GM21723 (cell line): ENCODE results near the gene OGFRL1.
A peak's percentile ranks its signal among the peaks of the same experiment; 100 is the strongest.

Experiments used
- ATAC-seq: cut with Tn5 transposase; IDR thresholded peaks from one replicate; pipeline ENCODE4 v1.9.1; 2021; ENCODE audit warnings: mild to moderate bottlenecking, moderate library complexity; ENCODE audit not compliant: unreplicated experiment

OGFRL1 gene

DNA sequence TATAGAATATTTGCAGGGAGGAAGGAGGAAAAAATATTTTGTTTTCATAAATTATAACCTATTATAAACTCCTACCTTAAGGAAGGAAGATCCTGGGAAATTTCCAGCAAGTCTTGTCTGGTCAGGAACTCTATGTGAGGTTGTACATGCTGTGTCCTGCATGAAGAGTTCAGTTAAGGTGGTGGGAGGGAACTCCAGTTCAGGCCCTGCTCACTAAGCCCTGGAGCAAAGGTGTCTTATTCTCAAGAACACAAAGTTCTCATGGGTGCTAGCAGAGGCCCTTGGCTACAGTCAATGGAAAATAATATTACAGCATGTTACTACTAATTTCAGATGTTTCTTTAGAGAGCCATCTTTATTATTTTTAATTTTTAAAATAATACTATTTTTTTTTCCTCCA is 3.8 kb upstream of the OGFRL1 start:
- ATAC-seq: no peak

- ATAC-seq: no peak
Measured at GRCh38 chr6:71287038-71287437, 1.6 kb upstream of the OGFRL1 start.

- ATAC-seq: no peak
Measured at GRCh38 chr6:71287926-71288227, 734 bp upstream of the OGFRL1 start.

GRCh38 chr6:71289039-71289801 is 609 bp downstream of the OGFRL1 start:
- ATAC-seq: peak; percentile 39

DNA sequence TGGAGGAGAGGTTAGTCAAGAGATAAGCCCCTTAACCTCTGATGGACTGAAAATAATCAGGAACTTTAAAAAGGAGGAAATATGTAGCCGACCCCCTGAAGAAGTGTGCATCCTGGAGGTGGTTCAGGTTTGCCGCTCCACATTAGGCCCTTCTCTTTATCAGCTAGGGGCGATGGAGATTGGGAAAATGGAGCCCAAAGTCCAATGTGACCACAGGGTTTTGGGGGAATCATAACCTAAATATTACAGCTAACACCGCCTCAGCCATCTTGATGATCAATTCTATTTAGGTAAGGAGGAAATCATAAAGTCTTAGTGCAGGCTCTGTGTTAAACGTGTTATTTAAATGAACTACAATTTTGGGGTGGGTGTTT is 1.2 kb downstream of the OGFRL1 start:
- no peak for ATAC-seq

DNA sequence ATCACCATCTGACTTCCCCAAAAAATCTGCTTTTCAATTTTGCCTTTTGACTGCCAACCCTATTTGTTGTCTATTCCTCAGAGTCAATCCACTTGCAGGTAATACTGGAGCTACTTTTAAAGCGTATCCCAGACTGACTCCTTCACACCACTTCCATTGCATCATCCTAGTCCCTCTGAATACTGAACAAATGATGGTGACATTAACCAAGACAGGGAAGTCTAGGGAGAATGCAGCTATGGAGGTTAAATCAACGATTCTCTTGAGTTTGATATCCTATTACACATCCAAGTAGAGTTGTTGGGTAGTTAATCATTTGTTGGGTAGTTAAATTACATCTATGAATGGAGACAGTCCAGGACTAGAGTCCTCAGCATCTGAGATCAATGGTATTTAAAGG is 2.0 kb downstream of the OGFRL1 start:
- ATAC-seq: no peak

DNA sequence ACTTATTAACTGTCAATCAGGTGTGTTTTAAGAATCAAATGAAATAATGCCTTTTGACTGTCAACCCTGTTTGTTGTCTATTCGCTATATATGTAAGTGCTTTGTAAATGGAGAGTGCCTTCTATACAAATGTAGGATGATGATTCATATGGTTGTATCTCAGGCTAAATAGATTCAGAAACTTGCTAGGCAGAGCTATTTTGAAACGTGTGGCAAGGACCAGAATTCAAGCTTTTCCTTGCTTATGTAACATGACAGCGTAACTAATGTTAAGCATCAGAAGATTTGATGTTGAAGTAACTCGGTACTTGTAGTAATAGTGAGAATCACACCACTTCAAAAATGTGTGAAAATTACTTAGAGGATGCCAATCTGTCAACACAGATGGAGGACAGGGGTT is 3.4 kb downstream of the OGFRL1 start:
- ATAC-seq: no peak

- ATAC-seq: no peak
Measured at GRCh38 chr6:71294121-71294523, 5.5 kb downstream of the OGFRL1 start.

DNA sequence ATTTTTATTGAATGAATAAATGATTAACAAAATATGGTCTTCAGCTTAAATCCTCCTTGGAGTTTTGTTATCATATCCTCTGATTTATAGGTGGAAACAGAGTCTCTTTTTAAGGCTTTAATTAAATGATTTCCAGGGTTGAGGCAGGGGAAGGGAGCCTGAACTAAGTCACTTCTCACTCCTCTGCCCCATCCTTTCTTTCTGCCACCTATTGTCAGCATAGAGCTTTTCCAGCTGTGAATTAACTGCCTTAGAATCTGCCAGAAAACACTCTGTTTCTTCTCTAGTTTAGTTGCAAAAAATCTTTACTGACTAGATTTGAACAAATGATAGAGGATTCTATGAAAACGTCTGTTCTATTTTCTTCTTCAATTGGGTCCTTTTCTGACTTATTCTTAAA is 9.8 kb downstream of the OGFRL1 start:
- ATAC-seq: no peak

DNA sequence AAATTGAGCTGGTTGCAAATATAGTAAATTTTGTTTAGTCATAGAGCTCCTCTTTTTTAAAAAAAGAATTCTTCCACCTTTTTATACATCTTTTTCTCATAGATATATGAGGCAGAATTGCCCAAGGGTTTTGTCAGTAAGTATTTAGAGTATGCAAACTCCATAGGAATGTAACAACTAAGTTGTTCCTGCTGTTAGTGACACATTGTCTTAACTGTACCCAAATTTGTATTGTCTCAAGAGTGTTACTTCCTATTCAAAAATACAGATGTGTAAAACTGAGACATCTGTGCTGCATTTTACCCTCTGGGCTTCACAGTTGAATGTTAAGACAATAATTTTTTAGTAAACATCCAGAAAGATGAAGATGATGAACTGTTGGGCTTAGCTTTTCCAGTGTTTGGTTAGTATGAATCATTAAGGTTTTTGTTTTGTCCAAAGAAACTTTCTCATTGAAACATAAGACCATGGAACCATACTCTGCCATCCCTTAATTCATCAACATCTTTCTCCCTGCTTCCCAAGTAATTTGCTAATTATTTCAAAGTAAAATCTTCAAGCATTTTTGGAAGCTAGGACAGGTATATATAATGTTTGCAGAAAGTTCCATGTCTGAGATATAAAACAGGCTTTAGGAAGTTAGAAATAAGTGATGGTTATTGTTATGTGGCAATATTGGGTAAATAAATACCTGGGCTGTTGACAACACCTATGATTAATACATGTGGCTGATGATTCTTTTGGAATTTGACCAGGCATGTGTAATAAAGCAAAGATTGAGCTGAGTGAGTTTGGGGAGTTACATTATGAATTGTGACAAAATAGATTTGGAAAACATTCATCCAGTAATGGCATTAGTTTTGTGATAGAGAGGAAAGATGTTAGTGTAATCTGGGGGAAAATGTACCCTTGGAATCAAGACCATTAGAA is 11.2 kb downstream of the OGFRL1 start:
- no peak for ATAC-seq

DNA sequence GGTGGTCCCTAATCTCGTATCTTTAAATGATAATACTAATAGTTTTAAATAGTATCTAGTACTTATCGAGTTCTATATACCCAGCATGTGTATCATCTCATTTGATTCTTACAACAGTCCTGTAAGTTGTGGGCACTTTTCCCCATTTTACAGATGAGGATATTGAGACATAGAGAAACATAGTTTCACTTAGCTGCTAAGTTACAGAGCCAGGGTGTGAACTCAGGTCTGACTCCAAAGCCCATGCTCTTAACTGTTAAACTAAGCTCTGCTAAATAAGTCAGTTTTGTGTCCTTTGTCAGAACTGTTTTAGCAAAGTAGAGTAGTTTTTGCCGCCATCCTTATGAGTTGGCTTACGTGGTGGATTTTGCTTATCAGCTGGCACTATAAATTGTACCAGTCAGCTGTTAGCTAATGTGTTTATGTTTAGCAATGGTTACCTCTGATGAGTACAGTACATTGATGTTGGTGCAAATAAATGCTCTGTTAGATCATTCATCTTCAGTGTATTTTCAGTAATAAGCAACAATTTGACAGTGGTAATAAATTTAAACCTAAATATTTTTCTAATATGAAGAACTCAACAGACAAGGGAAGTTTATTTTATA is 12.1 kb downstream of the OGFRL1 start:
- no peak for ATAC-seq

DNA sequence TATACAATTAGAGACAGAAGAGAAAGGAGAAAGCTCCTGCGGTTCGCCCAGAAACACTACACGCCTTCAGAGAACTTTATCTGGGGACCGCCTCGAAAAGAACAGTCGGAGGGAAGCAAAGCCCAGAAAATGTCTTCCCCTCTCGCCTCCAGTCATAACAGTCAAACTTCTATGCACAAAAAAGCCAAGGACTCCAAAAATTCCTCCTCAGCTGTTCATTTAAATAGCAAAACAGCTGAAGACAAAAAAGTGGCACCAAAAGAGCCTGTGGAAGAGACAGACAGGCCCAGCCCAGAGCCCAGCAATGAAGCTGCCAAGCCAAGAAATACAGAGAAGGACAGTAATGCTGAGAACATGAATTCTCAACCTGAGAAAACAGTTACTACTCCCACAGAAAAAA is 12.9 kb downstream of the OGFRL1 start:
- ATAC-seq: no peak

DNA sequence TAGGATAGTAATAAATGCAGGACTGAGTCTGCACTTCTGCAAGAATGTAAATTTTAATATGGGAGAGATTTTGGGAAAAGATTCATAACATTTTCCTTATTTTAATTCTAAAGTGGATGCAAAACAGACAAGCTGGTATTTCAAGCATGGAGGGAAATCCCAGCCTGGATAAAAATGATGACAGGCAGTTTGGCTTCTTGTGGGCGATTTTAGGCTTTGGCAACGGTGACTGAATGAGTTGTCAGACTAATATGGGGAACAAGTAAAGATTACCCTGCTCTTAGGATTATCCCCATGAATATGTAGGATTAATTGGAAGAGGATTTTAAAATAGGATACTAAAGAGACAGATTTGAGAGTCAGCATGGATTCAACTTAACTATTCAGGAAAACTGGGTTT is 21.0 kb downstream of the OGFRL1 start:
- ATAC-seq: no peak

GRCh38 chr6:71310261-71310660 is 21.6 kb downstream of the OGFRL1 start:
- no peak for ATAC-seq

- no peak for ATAC-seq
Measured at GRCh38 chr6:71312089-71312488, 23.5 kb downstream of the OGFRL1 start.

DNA sequence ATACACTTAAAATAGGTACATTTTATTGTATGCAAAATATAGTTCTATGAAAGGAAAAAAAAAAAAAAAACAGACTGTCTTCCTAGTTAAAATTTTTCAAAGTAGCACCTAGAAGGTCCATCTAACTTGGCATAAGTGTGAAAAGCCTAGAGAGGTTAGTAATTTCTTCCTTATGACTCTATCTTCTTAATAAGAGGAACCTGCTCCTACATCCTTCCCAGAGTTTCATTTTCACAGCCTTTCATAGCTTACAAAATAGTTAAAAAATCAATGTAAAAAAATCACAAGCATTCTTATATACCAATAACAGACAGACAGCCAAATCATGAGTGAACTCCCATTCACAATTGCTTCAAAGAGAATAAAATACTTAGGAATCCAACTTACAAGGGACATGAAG is 28.8 kb downstream of the OGFRL1 start:
- ATAC-seq: no peak

DNA sequence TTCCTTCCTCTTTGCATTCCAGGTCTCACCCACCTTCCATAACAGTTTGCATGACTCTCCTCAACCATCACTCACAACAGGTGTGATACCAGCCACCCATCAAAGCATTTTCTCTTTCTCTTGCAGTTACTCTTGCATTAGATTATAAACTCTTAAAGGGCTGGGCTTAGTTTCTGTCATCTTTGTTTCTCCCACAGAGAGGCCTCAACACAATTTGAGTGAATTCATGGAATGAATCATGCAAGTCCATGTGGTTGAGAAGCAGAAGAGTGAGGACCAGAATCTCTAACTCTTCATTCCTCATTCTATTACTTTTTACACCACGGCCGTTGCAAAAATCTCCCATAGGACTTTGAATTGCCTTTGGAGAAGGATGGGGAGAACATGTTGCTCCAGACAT is 31.4 kb downstream of the OGFRL1 start:
- ATAC-seq: no peak

GRCh38 chr6:71321314-71321713 is 32.7 kb downstream of the OGFRL1 start:
- ATAC-seq: no peak

- no peak for ATAC-seq
Measured at GRCh38 chr6:71324194-71324785, 35.7 kb downstream of the OGFRL1 start.

DNA sequence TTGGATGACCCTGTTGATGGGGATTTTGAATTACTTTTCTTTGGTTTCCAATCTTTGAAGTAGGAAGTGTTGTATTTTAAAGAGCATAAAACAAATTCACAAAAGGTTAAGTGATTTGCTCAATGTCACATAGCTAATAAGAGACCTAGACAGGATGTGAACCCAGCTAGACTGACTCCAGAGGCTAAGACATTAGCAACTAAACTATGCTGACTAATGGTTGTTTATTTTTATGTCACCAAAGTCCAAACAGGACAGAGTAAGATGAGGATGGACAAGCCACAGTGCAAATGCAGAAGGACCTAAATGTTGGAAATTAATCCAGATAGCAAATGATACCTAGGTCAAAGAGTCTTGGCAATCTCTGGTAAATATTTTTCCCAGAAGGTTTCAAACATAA is 38.0 kb downstream of the OGFRL1 start:
- ATAC-seq: no peak

- no peak for ATAC-seq
Measured at GRCh38 chr6:71330501-71330900, 41.9 kb downstream of the OGFRL1 start.

DNA sequence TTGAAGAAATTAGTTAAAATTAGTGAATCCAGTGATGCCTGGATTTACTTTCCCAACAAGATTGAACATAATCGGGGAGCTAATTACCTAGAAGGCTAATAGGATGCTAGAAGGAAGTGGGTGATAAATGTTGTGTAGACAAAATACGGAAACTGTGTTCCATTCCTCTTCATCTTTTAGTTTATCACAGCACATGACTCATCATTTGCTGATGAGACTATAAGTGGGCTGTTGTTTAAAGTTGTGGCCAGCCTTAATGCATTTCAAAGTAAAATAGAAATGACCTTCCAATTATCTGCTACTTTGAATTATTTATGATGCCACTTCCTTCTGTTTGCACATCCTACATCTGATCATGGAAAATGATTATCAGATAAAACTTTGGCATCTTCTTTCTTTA is 43.4 kb downstream of the OGFRL1 start:
- ATAC-seq: no peak
